Measurements from ENCODE around the gene GPR32. TPM values are rescaled to one million over a fixed set of nuclear protein-coding genes. Genes with fewer than 3 reads are reported as not detected.
"Not testable (repeated sequence)": the region's sequence is repeated elsewhere in the genome, so short reads cannot be mapped to it uniquely, and the experiment has no call there.

GPR32 gene
- total RNA-seq, 2 donors from 2014 or later = not detected

DNA sequence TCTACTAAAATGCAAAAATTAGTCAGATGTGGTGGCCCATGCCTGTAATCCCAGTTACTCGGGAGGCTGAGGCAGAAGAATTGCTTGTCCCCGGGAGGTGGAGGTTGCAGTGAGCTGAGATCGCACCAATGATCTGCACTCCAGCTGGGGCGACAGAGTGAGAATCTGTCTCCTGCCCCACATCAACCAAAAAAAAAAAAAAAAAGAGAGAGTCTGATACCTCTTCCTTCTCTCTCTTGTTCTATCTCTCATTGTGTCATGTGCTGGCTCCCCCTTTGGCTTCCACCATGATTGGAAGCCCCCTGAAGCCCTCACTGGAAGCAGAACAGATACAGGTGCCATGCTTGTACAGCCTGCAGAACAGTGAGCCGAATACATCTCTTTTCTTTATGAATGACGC lies 26.7 kb upstream of the GPR32 start:
- no peak for ATAC-seq
- DNase-seq = no peak

DNA sequence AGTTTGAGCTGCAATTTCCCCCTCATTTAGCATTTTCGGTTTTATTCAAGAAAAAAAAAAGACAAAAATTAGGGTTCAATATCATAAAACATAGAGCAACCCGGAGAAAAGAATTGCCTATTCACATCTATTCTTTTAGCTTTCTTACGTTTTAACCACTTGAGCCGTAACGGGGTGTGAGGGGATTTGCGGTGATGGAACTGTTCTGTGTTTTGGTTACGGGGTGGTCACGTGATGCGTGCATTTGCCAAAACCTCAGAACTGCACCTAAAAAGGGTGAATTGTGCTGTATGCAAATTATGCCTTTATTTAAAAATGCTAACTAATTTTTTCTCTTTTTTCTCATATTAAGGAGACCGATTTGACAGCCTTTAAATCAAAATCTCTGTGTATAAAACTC lies 25.0 kb upstream of the GPR32 start:
- intact Hi-C loops (cut with DNase I) = no loop called here
- DNase-seq (no peak), ATAC-seq (no peak)

More for the DNA sequence above, 26.7 kb upstream of the GPR32 start:
- intact Hi-C loops (cut with DNase I) = no loop called here

DNA sequence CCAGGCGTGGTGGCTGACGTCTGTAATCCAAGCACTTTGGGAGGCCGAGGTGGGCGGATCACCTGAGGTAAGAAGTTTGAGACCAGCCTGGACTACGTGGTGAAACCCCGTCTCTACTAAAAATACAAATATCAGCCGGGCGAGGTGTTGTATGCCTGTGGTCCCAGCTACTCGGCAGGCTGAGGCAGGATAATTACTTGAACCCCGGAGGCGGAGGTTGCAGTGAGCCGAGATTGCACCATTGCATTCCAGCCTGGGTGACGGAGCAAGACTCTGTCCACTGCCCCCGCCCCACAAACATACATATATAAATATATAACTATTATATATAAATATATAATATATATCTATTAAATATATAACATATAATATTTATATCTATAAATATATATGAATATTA lies 23.1 kb upstream of the GPR32 start:
- ATAC-seq; DNase-seq; intact Hi-C loops (cut with DNase I): not testable (repeated sequence)

DNA sequence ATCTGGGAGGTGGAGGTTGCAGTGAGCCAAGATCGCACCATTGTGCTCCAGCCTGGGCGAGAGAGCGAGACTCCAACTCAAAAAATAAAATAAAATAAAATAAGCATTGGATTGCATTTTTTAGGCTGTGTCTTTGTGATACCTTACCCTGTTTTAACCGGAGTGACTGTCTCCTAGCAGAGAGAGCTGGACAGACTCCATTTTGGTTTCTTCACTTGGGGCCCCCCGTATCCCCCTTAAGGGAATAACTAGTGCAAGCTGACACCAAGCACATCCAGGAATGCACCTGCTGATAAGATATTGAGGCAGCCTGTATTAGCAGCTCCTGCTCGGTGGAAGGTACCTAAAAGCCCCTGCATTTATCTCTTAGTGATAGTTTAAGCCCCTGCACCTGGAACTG lies 20.8 kb upstream of the GPR32 start:
- intact Hi-C loops (cut with DNase I) = no loop called here
- ATAC-seq (no peak), DNase-seq (no peak)

DNA sequence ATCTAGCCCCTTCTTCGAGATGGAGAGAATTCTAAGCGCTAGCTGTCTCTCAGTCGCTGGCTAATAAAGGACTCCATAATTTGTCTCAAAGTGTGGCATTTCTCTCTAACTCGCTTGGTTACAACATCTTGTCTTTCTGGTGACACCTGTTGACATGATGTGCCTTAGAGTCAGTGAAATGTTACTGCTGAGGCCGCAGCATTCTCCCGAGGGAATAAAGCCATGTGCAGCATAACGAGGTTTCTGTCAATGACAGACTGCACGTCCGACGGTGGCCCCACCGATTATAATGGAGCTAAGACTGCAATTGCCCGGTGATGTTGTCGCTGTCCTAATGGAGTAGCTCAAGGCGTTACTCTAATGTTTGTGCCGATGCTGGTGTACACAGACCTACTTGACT lies 20.3 kb upstream of the GPR32 start:
- ATAC-seq (no peak), DNase-seq (no peak)
- intact Hi-C loops (cut with DNase I) = no loop called here

DNA sequence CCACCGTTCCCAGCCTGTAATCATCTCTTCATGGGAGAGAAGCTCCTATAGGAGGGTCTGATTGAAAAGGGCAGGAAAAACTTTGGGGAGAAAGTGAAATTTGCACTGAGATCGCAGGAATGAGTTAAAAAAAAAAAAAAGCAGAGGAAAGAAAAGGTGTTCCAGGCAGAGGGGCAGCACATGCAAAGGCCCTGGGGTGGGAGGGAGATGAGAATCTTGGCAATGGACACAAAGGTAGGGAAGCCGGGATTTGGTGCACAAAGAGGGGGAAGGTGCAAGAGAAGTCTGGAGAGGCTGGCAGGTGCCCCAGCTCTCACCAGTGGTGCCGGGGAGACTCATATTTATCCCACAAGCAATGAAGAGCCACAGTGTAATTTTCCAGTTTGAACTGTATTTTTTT lies 16.4 kb upstream of the GPR32 start:
- ATAC-seq = no peak
- intact Hi-C loops (cut with DNase I) = no loop called here
- no peak for DNase-seq

DNA sequence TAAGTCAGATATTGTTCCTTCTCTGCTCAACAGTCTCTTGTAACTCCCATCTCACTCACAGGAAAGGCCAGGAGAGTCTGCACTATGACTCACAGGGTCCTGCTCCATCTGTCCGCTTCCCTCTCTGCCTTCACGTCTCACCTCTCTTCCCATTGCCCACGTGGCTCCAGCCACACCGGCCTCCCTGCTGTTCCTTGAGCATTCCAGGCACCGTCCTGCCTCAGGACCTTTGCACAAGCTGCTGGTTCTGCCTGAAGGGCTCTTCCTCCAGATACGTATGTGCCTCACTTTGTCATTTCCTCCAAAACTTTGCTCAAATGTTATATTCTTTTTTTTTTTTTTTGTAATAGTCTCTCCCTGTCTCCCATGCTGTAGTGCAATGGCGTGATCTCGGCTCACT lies 14.0 kb upstream of the GPR32 start:
- DNase-seq; ATAC-seq; intact Hi-C loops (cut with DNase I): not testable (repeated sequence)

DNA sequence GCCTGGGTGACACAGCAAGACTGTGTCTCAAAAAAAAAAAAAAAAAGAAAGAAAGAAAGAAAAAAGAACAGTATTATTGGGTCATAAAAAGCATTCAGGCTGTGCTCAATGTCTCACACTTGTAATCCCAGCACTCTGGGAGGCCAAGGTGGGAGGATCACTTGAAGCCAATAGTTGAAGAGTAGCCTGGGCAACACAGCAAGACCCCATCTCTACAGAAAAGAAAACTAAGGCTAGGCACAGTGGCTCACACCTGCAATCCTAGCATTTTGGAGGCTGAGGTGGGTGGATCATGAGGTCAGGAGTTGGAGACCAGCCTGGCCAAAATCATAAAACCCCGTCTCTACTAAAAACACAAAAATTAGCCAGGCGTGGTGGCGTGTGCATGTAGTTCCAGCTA lies 12.6 kb upstream of the GPR32 start:
- ATAC-seq; intact Hi-C loops (cut with DNase I); DNase-seq: not testable (repeated sequence)

DNA sequence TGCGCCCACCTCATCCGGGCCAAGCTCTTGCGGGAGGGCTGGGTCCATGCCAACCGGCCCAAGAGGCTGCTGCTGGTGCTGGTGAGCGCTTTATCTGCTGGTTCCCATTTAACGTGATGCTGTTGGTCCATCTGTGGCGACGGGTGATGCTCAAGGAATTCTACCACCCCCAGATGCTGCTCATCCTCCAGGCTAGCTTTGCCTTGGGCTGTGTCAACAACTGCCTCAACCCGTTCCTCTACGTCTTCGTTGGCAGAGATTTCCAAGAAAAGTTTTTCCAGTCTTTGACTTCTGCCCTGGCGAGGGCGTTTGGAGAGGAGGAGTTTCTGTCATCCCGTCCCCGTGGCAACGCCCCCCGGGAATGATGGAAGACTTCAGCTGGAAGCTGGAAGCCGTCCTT lies 11.2 kb upstream of the GPR32 start:
- intact Hi-C loops (cut with DNase I); DNase-seq; ATAC-seq: not testable (repeated sequence)

DNA sequence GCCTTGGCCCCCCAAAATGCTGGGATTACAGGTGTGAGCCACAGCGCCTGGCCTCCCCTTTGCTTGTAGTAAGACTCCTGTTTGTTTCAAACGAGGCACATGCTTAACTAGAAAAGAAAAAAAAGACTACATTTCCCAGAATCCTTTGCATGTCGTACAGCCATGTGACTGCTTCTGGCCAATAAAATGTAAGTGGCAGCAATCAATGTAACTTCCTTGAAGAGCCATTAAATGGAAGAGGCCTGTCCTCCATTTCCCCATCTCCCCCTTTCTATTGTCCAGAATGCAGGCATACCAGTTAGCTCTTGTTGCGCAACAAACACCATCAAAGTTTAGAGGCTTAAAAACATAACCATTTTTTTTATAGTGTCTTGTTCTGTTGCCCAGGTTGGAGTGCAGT lies 10.4 kb upstream of the GPR32 start:
- DNase-seq = no peak
- intact Hi-C loops (cut with DNase I) = no loop called here

DNA sequence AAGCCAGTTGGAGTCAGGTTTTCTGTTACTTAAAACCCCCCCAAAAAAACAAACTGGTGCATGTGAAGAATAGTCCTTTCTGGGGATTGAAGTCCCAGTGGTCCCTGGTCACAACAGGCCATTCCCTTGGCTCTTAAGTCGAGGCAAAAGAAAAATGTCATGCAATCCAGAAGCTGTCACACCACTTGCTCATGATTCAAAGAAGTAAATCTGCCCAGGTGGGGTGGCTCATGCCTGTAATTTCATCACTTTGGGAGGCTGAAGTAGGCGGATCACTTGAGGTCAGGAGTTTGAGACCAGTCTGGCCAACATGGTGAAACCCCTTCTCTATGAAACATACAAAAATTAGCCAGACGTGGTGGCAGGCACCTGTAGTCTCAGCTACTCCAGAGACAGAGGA lies 8.8 kb upstream of the GPR32 start:
- intact Hi-C loops (cut with DNase I); ATAC-seq; DNase-seq: not testable (repeated sequence)

More for the DNA sequence above, 10.4 kb upstream of the GPR32 start:
- no peak for ATAC-seq

DNA sequence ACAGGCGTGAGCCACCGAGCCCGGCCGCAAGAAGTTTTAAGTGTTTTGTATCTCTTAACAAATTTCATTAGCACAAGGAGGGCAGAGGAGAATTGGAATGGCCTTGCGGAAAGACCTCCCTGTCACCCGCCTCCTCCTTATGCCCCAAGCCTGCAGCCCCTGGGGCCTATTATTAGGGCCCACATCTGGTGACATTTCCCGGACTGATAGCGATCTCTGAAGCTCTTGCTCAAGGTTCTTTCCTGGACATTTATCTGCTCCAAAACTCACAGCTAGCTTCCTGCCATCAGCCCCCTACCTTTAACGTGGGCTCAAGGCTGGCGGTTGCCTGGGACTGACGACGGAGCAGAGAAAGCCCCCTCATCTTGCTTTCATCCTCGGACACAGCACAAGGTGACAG lies 6.7 kb upstream of the GPR32 start:
- intact Hi-C loops (cut with DNase I); ATAC-seq; DNase-seq: not testable (repeated sequence)

DNA sequence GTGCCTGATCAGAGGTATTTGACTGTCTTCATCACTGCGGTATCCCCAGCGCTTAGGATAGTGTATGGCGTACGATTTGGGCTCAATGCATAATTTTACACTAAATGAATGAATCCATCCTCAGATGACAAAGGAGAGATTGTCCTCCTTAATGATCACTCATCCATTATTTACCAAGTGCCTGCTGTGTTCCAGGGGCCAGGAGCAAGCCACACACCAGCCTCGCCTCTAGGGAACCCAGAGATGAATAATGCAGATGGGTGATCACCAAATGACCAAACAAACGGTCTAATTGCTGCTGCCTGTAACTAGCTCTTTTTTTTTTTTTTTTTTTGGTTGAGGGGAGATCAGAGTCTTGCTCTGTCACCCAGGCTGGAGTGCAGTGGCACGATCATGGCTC lies 5.9 kb upstream of the GPR32 start:
- intact Hi-C loops (cut with DNase I) = no loop called here
- DNase-seq = no peak
- ATAC-seq = no peak

DNA sequence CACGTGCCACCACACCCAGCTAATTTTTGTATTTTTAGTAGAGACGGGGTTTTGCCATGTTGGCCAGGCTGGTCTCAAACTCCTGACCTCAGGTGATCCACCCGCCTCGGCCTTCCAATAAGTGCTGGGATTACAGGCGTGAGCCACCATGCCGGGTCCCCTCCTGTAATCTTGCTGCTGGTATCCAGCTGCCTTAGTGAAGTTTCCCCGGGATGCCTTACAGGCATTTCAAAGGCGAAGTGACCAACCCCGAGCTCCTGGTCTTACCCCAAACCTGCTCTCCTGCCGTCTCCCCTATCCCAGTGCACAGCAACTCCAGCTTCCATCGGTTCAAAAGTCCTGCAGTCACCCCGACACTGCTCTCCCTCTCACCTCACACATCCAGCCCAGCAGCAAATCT lies 3.5 kb upstream of the GPR32 start:
- DNase-seq; intact Hi-C loops (cut with DNase I); ATAC-seq: not testable (repeated sequence)

DNA sequence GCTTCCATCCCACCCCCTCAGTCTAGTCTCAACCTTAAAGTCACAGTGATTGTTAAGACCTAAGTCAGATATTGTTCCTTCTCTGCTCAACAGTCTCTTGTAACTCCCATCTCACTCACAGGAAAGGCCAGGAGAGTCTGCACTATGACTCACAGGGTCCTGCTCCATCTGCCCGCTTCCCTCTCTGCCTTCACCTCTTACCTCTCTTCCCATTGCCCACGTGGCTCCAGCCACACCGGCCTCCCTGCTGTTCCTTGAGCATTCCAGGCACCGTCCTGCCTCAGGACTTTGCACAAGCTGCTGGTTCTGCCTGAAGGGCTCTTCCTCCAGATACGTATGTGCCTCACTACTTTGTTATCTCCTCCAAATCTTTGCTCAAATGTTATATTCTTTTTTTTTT lies 3.0 kb upstream of the GPR32 start:
- ATAC-seq; intact Hi-C loops (cut with DNase I); DNase-seq: not testable (repeated sequence)

DNA sequence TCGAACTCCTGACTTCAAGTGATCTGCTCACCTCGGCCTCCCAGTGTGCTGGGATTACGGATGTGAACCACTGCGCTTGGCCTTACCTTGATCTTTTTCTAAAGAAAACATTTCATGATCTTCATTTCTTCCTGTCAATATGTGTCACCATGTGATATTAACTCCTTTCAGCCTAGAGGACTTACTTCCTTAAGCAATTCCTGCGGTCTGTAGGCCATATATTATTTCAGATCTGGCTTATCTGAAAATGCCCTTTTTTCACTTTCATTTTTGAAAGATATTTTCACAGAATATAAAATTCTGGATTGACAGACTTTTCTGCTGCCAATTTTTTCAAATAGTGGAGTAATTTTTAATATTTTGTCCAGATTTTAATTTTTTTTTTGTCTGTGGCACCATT lies 2.0 kb upstream of the GPR32 start:
- intact Hi-C loops (cut with DNase I) = no loop called here
- DNase-seq (no peak), ATAC-seq (no peak)

DNA sequence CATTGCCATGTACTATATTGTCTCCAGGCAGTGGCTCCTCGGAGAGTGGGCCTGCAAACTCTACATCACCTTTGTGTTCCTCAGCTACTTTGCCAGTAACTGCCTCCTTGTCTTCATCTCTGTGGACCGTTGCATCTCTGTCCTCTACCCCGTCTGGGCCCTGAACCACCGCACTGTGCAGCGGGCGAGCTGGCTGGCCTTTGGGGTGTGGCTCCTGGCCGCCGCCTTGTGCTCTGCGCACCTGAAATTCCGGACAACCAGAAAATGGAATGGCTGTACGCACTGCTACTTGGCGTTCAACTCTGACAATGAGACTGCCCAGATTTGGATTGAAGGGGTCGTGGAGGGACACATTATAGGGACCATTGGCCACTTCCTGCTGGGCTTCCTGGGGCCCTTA lies 624 bp downstream of the GPR32 start:
- ATAC-seq = no peak
- intact Hi-C loops (cut with DNase I) = loop anchor here in 1 of 2 donors (10.0 kb wide), 1 partner anchor 66 kb away; no protein-coding TSS in a partner anchor
- DNase-seq = no peak

DNA sequence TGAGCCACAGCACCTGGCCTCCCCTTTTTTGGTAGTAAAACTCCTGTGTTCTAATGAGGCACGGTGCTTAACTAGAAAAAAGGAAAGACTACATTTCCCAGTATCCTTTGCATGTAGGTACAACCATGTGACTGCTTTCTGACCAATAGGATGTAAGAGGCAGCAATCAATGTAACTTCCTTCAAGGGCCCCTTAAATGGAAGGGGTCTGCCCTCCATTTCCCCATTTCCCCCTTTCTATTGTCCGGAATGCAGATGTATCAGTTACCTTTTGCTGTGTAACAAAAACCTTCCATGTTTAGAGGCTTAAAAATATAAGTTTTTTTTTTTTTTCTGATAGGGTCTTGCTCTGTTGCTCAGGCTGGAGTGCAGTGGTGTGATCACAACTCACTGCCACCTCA lies 2.2 kb downstream of the GPR32 start:
- ATAC-seq (no peak), DNase-seq (no peak)
- intact Hi-C loops (cut with DNase I) = loop anchor here in 1 of 2 donors (10.0 kb wide), 1 partner anchor 68 kb away; no protein-coding TSS in a partner anchor

DNA sequence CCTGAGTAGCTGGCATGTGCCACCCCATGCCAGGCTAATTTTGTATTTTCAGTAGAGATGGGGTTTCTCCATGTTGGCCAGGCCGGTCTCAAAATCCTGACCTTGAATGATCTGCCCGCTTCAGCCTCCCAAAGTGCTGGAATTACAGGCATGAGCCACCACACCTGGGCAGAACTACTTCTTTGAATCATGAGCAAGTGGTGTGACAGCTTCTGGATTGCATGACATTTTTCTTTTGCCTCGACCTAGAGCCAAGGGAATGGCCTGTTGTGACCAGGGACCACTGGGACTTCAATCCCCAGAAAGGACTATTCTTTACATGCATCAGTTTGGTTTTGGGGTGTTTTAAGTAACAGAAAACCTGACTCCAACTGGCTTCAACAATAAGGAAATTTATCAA lies 2.6 kb downstream of the GPR32 start:
- ATAC-seq, DNase-seq: not testable (repeated sequence)
- intact Hi-C loops (cut with DNase I) = loop anchor here in 1 of 2 donors (10.0 kb wide), 1 partner anchor 68 kb away; no protein-coding TSS in a partner anchor

DNA sequence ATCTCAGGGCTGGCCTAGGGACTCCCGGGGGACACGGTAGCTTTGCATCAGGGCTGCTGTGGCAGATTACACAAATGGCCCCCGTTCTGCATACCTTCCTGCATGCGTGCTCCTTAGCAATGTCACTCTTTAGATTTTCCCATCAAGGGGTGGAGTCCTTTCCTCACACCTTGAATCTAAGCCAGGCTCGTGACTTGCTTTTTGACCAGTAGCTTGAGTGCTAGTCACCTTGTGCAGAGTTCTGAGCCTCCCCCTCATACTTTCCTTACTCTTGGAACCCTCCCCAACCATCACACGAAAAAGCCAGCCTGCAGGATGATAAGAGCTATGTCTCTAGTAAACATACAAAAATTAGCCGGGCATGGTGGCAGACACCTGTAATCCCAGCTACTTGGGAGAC lies 3.2 kb downstream of the GPR32 start:
- intact Hi-C loops (cut with DNase I) = loop anchor here in 1 of 2 donors (10.0 kb wide), 1 partner anchor 69 kb away; no protein-coding TSS in a partner anchor
- DNase-seq = not testable (repeated sequence)

DNA sequence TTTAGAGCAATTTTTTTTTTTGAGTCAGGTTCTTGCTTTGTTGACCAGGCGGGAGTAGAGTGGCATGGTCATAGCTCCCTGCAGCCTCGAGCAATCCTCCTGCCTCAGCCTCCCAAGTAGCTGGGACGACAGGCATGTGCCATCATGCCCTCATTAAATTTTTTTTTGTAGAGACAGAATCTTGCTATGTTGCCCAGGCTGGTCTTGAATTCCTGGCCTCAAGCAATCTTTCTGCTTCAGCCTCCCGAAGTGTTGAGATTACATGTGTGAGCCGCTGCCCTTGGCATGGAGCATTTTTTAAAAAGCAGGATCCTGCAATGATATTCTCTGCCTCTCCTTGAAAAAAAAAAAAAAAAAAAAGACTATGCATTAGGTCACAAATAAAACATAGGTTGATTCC lies 5.9 kb downstream of the GPR32 start:
- ATAC-seq = no peak
- no peak for DNase-seq
- intact Hi-C loops (cut with DNase I) = loop anchor here in 1 of 2 donors (10.0 kb wide), 1 partner anchor 71 kb away; no protein-coding TSS in a partner anchor

More for the DNA sequence above, 3.2 kb downstream of the GPR32 start:
- ATAC-seq = not testable (repeated sequence)
